Measurements from ENCODE around the gene PNMA8B.

The PNMA8B gene

GRCh38 chr19:46494146-46494940, 1.3 kb downstream of the PNMA8B start:
- TF ChIP-seq CTCF (IDR thresholded peaks at IDR 0.05; ENCODE audit: low read length): no peak
- TF ChIP-seq EZH2phosphoT487 (IDR thresholded peaks at IDR 0.05; ENCODE audit: low read length): no peak
- TF ChIP-seq EZH2 (optimal IDR thresholded peaks at IDR 0.05; ENCODE audit: low read depth, low read length): no peak
- Histone ChIP-seq H2AFZ (ENCODE audit: low read length) (no peak overlapping the region), H3K9me3 (replicated peaks; ENCODE audit: insufficient read depth, low read length) (no peaks in the 10 kb centered on the region), H4K20me1 (ENCODE audit: insufficient read depth, low read length) (no peaks in the 10 kb centered on the region), H3K4me3 (ENCODE audit: low read length) (no peak overlapping the region), H3K27me3 (replicated peaks; ENCODE audit: insufficient read depth, low read length) (peaks cover 93% of the 10 kb centered on the region), H3K27ac (ENCODE audit: low read length) (no peak overlapping the region), H3K4me1 (ENCODE audit: low read length) (no peaks in the 10 kb centered on the region), H3K4me2 (ENCODE audit: low read depth, low read length) (no peak overlapping the region), H3F3A (ENCODE audit: insufficient read depth, low read length) (no peaks in the 10 kb centered on the region), H3K79me2 (ENCODE audit: low read length) (no peaks in the 10 kb centered on the region), H3K36me3 (replicated peaks; ENCODE audit: insufficient read depth, low read length) (no peaks in the 10 kb centered on the region), H3K9ac (ENCODE audit: low read length) (no peak overlapping the region), H3K9me2 (replicated peaks; ENCODE audit: insufficient read depth, low read length) (no peaks in the 10 kb centered on the region)
- no peak for DNase-seq

GRCh38 chr19:46493236-46494145, 2.2 kb downstream of the PNMA8B start:
- Histone ChIP-seq H3K9me2 (replicated peaks; ENCODE audit: insufficient read depth, low read length) (no peaks in the 10 kb centered on the region), H2AFZ (ENCODE audit: low read length) (no peak overlapping the region), H3F3A (ENCODE audit: insufficient read depth, low read length) (no peaks in the 10 kb centered on the region), H3K79me2 (ENCODE audit: low read length) (no peaks in the 10 kb centered on the region), H3K4me1 (ENCODE audit: low read length) (no peaks in the 10 kb centered on the region), H4K20me1 (ENCODE audit: insufficient read depth, low read length) (no peaks in the 10 kb centered on the region), H3K4me3 (ENCODE audit: low read length) (no peak overlapping the region), H3K27me3 (replicated peaks; ENCODE audit: insufficient read depth, low read length) (peaks cover 98% of the 10 kb centered on the region), H3K9me3 (replicated peaks; ENCODE audit: insufficient read depth, low read length) (no peaks in the 10 kb centered on the region), H3K4me2 (ENCODE audit: low read depth, low read length) (no peak overlapping the region), H3K27ac (ENCODE audit: low read length) (no peak overlapping the region), H3K9ac (ENCODE audit: low read length) (no peak overlapping the region), H3K36me3 (replicated peaks; ENCODE audit: insufficient read depth, low read length) (no peaks in the 10 kb centered on the region)
- TF ChIP-seq EZH2phosphoT487 (IDR thresholded peaks at IDR 0.05; ENCODE audit: low read length) (no peak), CTCF (IDR thresholded peaks at IDR 0.05; ENCODE audit: low read length) (no peak), EZH2 (optimal IDR thresholded peaks at IDR 0.05; ENCODE audit: low read depth, low read length) (no peak)
- DNase-seq: no peak

GRCh38 chr19:46492841-46493235, 2.8 kb downstream of the PNMA8B start:
- Histone ChIP-seq H3K9me2 (replicated peaks; ENCODE audit: insufficient read depth, low read length) (no peaks in the 10 kb centered on the region), H3K4me1 (ENCODE audit: low read length) (no peaks in the 10 kb centered on the region), H4K20me1 (ENCODE audit: insufficient read depth, low read length) (no peaks in the 10 kb centered on the region), H3K36me3 (replicated peaks; ENCODE audit: insufficient read depth, low read length) (no peaks in the 10 kb centered on the region), H3K9me3 (replicated peaks; ENCODE audit: insufficient read depth, low read length) (no peaks in the 10 kb centered on the region), H3K4me3 (ENCODE audit: low read length) (no peak overlapping the region), H3K9ac (ENCODE audit: low read length) (no peak overlapping the region), H3K27ac (ENCODE audit: low read length) (no peak overlapping the region), H3K79me2 (ENCODE audit: low read length) (no peaks in the 10 kb centered on the region), H2AFZ (ENCODE audit: low read length) (no peak overlapping the region), H3K27me3 (replicated peaks; ENCODE audit: insufficient read depth, low read length) (peaks cover 97% of the 10 kb centered on the region), H3F3A (ENCODE audit: insufficient read depth, low read length) (no peaks in the 10 kb centered on the region), H3K4me2 (ENCODE audit: low read depth, low read length) (no peak overlapping the region)
- DNase-seq: no peak
- no peak for TF ChIP-seq CTCF (IDR thresholded peaks at IDR 0.05; ENCODE audit: low read length)
- no peak for TF ChIP-seq EZH2 (optimal IDR thresholded peaks at IDR 0.05; ENCODE audit: low read depth, low read length)
- no peak for TF ChIP-seq EZH2phosphoT487 (IDR thresholded peaks at IDR 0.05; ENCODE audit: low read length)

Measured in MM.1S (cell line).